ENCODE results near the gene LIN9.
"Not testable (repeated sequence)": the region's sequence is repeated elsewhere in the genome, so short reads cannot be mapped to it uniquely, and the experiment has no call there.

Gene LIN9

DNA sequence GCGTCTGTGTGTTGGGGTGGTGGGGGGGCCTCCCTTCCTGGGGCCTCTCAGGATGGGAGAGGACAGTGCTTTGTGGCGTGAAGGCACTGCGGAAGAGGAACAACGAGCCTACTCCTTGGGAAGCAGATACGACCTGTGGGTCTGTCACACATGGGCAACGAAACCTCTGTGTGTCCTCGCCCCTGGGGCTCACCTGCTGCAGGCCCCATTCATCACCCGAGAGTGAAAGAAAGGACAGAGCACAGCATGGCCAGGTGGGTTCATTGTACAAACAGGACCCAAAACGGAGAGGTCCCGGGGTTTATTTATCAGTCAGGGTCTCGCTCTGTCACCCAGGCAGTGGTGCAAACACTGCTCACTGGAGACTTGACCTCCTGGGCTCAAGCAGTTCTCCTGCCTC lies 40.1 kb upstream of the LIN9 start:
- no peaks in the 10 kb centered on the region for H3K27me3 ChIP-seq (ENCODE audit: control insufficient read depth, insufficient read depth, low read length)
- no peaks in the 10 kb centered on the region for H3K79me2 ChIP-seq
- H3K9me3 ChIP-seq (ENCODE audit: control insufficient read depth, low read length) = no peaks in the 10 kb centered on the region
- H3K27ac ChIP-seq = no peak overlapping the region
- H3K4me3 ChIP-seq (ENCODE audit: low read depth, low read length) = no peak overlapping the region
- no peaks in the 10 kb centered on the region for H3K36me3 ChIP-seq (ENCODE audit: control insufficient read depth, insufficient read depth, low read length)
- H2AFZ ChIP-seq = no peak overlapping the region
- TF ChIP-seq, protein P1, sequence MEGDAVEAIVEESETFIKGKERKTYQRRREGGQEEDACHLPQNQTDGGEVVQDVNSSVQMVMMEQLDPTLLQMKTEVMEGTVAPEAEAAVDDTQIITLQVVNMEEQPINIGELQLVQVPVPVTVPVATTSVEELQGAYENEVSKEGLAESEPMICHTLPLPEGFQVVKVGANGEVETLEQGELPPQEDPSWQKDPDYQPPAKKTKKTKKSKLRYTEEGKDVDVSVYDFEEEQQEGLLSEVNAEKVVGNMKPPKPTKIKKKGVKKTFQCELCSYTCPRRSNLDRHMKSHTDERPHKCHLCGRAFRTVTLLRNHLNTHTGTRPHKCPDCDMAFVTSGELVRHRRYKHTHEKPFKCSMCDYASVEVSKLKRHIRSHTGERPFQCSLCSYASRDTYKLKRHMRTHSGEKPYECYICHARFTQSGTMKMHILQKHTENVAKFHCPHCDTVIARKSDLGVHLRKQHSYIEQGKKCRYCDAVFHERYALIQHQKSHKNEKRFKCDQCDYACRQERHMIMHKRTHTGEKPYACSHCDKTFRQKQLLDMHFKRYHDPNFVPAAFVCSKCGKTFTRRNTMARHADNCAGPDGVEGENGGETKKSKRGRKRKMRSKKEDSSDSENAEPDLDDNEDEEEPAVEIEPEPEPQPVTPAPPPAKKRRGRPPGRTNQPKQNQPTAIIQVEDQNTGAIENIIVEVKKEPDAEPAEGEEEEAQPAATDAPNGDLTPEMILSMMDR (IDR thresholded peaks at IDR 0.05) = no peak
- H3K9ac ChIP-seq = no peak overlapping the region
- no peaks in the 10 kb centered on the region for H3K4me1 ChIP-seq
- no peak overlapping the region for H3K4me2 ChIP-seq (ENCODE audit: low read length)

DNA sequence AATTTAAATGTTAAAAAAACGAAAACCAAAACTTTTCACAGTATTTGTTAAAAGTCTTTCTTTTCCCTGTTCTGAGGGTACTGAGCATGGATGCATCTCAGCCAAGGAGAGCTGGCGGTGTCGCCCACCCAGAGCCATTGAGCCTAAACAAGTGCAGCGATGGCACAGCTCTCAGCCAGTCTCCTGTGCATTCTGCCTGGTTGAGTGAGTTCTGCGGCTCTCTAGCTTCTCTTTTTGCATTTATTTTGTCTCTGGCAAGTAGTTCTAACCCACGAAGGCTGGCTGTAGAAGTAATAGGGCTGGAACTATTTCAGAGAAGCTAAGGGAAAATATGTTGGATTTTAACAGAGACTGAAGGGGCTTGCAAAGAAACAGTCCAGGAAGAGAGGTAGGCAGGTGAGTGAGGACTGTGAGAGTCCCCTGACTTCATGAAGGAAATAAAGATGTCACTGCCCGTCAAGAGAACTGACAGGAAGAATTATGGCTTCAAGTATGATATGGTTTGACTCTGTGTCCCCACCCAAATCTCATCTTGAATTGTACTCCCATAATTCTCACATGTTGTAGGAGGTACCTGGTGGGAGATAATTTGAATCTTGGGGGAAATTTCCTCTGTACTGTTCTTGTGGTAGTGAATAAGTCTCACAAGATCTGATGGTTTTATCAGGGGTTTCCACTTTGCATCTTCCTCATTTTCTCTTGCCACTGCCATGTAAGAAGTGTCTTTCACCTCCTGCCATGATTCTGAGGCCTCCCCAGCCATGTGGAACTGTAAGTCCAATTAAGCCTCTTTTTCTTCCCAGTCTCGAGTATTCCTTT lies 35.7 kb upstream of the LIN9 start:
- Histone ChIP-seq H3K4me1 (no peaks in the 10 kb centered on the region), H3K9ac (no peak overlapping the region), H3K9me3 (ENCODE audit: control insufficient read depth, low read length) (no peaks in the 10 kb centered on the region), H3K36me3 (ENCODE audit: control insufficient read depth, insufficient read depth, low read length) (no peaks in the 10 kb centered on the region), H3K4me3 (ENCODE audit: low read depth, low read length) (no peak overlapping the region), H2AFZ (no peak overlapping the region), H3K4me2 (ENCODE audit: low read length) (no peak overlapping the region), H3K27me3 (ENCODE audit: control insufficient read depth, insufficient read depth, low read length) (no peaks in the 10 kb centered on the region), H3K27ac (no peak overlapping the region), H3K79me2 (no peaks in the 10 kb centered on the region)
- TF ChIP-seq, protein P1 (IDR thresholded peaks at IDR 0.05) = no peak

DNA sequence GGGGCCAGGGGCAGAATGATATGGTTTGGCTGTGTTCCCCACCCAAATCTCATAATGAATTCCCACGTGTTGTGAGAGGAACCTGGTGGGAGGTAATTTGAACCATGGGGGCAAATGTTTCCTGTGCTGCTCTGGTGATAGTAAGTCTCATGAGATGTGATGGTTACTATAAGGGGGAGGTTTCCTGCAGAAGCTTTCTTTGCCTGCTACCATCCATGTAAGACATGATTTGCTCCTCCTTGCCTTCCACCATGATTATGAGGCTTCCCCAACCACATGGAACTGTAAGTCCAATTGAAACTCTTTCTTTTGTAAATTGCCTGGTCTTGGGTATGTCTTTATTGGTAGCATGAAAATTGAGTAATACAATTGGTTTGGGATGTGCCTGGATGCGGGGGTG lies 33.7 kb upstream of the LIN9 start:
- Histone ChIP-seq H3K4me1 (no peaks in the 10 kb centered on the region), H3K27ac (no peak overlapping the region), H2AFZ (no peak overlapping the region), H3K27me3 (ENCODE audit: control insufficient read depth, insufficient read depth, low read length) (no peaks in the 10 kb centered on the region), H3K36me3 (ENCODE audit: control insufficient read depth, insufficient read depth, low read length) (no peaks in the 10 kb centered on the region), H3K4me3 (ENCODE audit: low read depth, low read length) (no peak overlapping the region), H3K4me2 (ENCODE audit: low read length) (no peak overlapping the region), H3K9me3 (ENCODE audit: control insufficient read depth, low read length) (no peaks in the 10 kb centered on the region), H3K9ac (no peak overlapping the region), H3K79me2 (no peaks in the 10 kb centered on the region)
- TF ChIP-seq, protein P1 (IDR thresholded peaks at IDR 0.05) = no peak

DNA sequence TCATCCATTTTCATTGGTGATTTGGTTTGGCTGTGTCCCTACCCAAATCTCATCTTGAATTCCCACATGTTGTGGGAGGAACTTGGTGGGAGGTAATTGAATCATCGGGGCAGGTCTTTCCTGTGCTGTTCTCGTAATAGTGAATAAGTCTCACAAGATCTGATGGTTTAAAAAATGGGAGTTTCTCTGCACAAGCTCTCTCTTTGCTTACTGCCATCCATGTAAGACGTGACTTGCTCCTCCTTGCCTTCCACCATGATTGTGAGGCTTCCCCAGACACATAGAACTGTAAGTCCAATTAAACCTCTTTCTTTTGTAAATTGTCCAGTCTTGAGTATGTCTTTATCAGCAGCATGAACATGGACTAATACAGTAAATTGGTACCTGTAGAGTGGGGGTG lies 31.1 kb upstream of the LIN9 start:
- not testable (repeated sequence) for H3K9me3 ChIP-seq (ENCODE audit: control insufficient read depth, low read length); H3K4me3 ChIP-seq (ENCODE audit: low read depth, low read length); H3K9ac ChIP-seq; H3K27ac ChIP-seq; H3K36me3 ChIP-seq (ENCODE audit: control insufficient read depth, insufficient read depth, low read length); H3K4me1 ChIP-seq; H3K4me2 ChIP-seq (ENCODE audit: low read length); H3K79me2 ChIP-seq; H2AFZ ChIP-seq; H3K27me3 ChIP-seq (ENCODE audit: control insufficient read depth, insufficient read depth, low read length)

DNA sequence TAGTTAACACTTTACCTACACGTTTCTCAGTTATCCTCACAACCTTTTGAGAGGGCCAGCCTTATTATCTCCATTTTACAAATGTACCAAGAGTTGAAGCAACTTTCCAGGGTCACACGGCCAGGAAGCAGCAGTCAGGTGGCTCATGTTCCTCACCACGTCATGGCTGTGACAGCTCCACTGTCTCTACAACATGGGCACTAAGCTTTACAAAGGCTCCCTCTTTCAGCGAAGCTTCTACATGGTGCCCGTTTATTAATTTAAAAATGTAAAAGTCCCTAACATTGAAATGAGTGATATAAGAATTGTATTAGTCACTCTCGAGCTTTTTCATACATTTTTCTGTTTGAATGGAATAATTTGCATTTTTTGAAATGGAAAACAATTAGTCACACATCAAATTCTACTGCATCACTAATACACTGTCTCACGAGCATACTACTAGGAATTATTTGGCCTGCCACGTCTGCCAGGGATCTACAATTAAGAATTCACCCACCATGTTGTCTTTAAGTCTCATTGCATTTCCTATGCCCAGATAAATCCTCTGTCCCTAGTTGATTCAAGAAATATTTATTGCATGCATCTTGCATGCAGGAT lies 28.4 kb upstream of the LIN9 start:
- Histone ChIP-seq H3K4me1 (no peaks in the 10 kb centered on the region), H3K9ac (no peak overlapping the region), H3K27me3 (ENCODE audit: control insufficient read depth, insufficient read depth, low read length) (no peaks in the 10 kb centered on the region), H3K27ac (no peak overlapping the region), H3K4me2 (ENCODE audit: low read length) (no peak overlapping the region), H2AFZ (no peak overlapping the region), H3K36me3 (ENCODE audit: control insufficient read depth, insufficient read depth, low read length) (no peaks in the 10 kb centered on the region), H3K4me3 (ENCODE audit: low read depth, low read length) (no peak overlapping the region), H3K9me3 (ENCODE audit: control insufficient read depth, low read length) (no peaks in the 10 kb centered on the region), H3K79me2 (no peaks in the 10 kb centered on the region)
- TF ChIP-seq, protein P1 (IDR thresholded peaks at IDR 0.05) = no peak

Data from parathyroid adenoma (tissue), 2 donors.